GM12892 (cell line): Measurements from ENCODE around the gene GAS2L3.

Experiments used
- POLR2A ChIP-seq: IDR thresholded peaks from 2 replicates; pipeline ENCODE4 v1.6.1; 2011; ENCODE audit warnings: low read depth, low read length, control low read depth
- POLR2AphosphoS5 ChIP-seq: IDR thresholded peaks from 2 replicates; pipeline ENCODE4 v1.6.1; 2011; ENCODE audit warnings: low read depth, low read length, control low read depth

DNA sequence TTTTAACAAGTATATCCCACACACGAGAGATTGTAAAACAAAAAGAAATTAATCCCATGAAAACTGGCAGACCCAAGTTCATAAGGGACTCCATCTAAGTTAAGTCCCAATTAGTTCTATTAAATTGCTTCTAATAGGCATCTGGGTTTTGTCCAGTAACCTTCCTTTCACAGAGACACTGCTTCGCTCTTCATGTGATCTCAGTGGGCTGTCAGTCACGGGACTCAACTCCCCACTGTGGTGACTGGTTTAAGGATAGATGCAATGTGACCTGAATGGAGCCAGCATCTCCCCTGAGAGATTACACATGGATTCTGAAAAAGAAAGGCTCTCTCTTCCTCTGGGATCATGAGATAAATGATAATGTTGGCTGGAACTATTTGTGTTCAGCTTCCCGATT is 96.4 kb downstream of the GAS2L3 start:
- no peak for TF ChIP-seq POLR2AphosphoS5
- TF ChIP-seq POLR2A: no peak
